DND-41 (cell line): Measurements from ENCODE around the gene PLXNA4.

ENCODE experiments used
- ATAC-seq: fragments of 200-7000 bp; cut with Tn5 transposase; 3 replicates; pipeline ENCODE4 v1.9.1; 2021; ENCODE audit warnings: low read depth; ENCODE audit not compliant: insufficient read depth
- DNase-seq: peaks from one replicate; pipeline ENCODE4 v3.0.0-alpha.2; 2020
- H2AFZ ChIP-seq: 2 replicates; pipeline ENCODE4 v1.6.0; 2012; ENCODE audit warnings: low read depth, low read length
- H3K27ac ChIP-seq: 2 replicates; pipeline ENCODE4 v1.5.1; 2012; ENCODE audit warnings: low read length, inconsistent platforms
- H3K27me3 ChIP-seq: fragments of 200-600 bp; sonication (generic); 2 replicates; pipeline ENCODE4 v1.6.0; 2012; ENCODE audit warnings: low read length, mild to moderate bottlenecking, inconsistent platforms; ENCODE audit not compliant: insufficient read depth, poor library complexity
- H3K36me3 ChIP-seq: 2 replicates; pipeline ENCODE4 v1.5.1; 2012; ENCODE audit warnings: low read length, inconsistent platforms; ENCODE audit not compliant: insufficient read depth
- H3K4me1 ChIP-seq: 2 replicates; pipeline ENCODE4 v1.5.1; 2012; ENCODE audit warnings: mild to moderate bottlenecking, low read length; ENCODE audit not compliant: insufficient read depth
- H3K4me2 ChIP-seq: 2 replicates; pipeline ENCODE4 v1.6.0; 2012; ENCODE audit warnings: mild to moderate bottlenecking, moderate library complexity, low read length, inconsistent platforms; ENCODE audit not compliant: insufficient read depth
- H3K4me3 ChIP-seq, 2 experiments: fragments of 200-600 bp in 1 of 2; shearing (Covaris generic) in 1 of 2; 2 replicates each; pipeline ENCODE4 v1.5.1; 2012 to 2016; ENCODE audit warnings: inconsistent platforms in 2 of 2, low read length in 2 of 2, mild to moderate bottlenecking in 2 of 2, low read depth in 1 of 2, moderate library complexity in 1 of 2
- H3K79me2 ChIP-seq: 2 replicates; pipeline ENCODE4 v1.6.0; 2012; ENCODE audit warnings: low read length, inconsistent platforms; ENCODE audit not compliant: insufficient read depth
- H3K9ac ChIP-seq: 2 replicates; pipeline ENCODE4 v1.6.0; 2012; ENCODE audit warnings: low read depth, mild to moderate bottlenecking, inconsistent platforms, low read length, moderate library complexity
- H3K9me3 ChIP-seq: 2 replicates; pipeline ENCODE4 v1.5.1; 2012; ENCODE audit warnings: low read length, moderate library complexity, mild to moderate bottlenecking, inconsistent platforms; ENCODE audit not compliant: insufficient read depth, severe bottlenecking
- H4K20me1 ChIP-seq: 2 replicates; pipeline ENCODE4 v1.6.0; 2012; ENCODE audit warnings: low read length; ENCODE audit not compliant: insufficient read depth
- EZH2 ChIP-seq: IDR thresholded peaks from 3 replicates; pipeline ENCODE4 v1.6.1; 2012; ENCODE audit warnings: borderline replicate concordance, low read depth, mild to moderate bottlenecking, moderate library complexity, low read length, inconsistent platforms; ENCODE audit not compliant: severe bottlenecking
- TF ChIP-seq, protein P1 (sequence below): IDR thresholded peaks from 2 replicates; pipeline ENCODE4 v1.5.1; 2012; ENCODE audit warnings: borderline replicate concordance, low read length, moderate library complexity, mild to moderate bottlenecking; ENCODE audit not compliant: poor library complexity, severe bottlenecking; ENCODE audit errors: extremely low read depth

PLXNA4 gene

DNA sequence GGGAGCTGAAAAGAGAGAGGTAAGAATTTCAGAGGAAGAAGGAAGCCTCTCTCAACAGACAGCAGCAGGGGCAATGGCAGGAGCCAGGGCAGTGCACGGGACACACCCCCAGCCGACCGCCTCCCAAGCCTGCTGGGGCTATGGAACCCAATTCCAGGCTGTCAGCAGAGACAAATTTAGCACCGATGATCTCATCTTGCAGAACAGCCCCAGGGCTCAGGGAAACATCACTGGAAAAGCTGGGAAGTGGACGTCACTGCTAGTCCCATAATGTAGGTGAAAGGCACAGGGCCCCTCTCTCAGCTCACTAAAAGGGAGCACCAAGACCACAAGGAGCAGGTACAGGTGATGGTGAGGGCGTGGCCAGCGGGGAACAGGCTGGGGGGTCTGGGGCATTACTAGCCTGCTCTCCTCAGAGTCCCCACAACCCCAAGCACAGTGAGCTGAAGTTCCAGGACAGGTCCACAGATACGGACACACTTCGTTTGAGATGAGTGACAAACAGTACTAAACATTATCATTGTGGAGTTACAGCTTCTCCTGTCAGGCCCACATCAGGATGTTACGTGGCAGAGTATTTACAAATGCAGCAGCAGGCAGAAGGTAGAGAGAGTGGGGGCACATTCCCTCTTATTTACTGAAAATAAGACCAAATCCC, 103.7 kb downstream of the PLXNA4 start:
- Histone ChIP-seq H3K27ac (no peak overlapping the region), H3K4me1 (no peaks in the 10 kb centered on the region), H3K9me3 (no peaks in the 10 kb centered on the region), H2AFZ (no peak overlapping the region), H3K79me2 (no peaks in the 10 kb centered on the region), H3K4me3 (no peak overlapping the region), H3K27me3 (peaks cover 12% of the 10 kb centered on the region), H4K20me1 (no peaks in the 10 kb centered on the region), H3K4me2 (no peak overlapping the region), H3K9ac (no peak overlapping the region), H3K36me3 (no peaks in the 10 kb centered on the region)
- TF ChIP-seq, protein P1, sequence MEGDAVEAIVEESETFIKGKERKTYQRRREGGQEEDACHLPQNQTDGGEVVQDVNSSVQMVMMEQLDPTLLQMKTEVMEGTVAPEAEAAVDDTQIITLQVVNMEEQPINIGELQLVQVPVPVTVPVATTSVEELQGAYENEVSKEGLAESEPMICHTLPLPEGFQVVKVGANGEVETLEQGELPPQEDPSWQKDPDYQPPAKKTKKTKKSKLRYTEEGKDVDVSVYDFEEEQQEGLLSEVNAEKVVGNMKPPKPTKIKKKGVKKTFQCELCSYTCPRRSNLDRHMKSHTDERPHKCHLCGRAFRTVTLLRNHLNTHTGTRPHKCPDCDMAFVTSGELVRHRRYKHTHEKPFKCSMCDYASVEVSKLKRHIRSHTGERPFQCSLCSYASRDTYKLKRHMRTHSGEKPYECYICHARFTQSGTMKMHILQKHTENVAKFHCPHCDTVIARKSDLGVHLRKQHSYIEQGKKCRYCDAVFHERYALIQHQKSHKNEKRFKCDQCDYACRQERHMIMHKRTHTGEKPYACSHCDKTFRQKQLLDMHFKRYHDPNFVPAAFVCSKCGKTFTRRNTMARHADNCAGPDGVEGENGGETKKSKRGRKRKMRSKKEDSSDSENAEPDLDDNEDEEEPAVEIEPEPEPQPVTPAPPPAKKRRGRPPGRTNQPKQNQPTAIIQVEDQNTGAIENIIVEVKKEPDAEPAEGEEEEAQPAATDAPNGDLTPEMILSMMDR = no peak
- no peak for TF ChIP-seq EZH2
- DNase-seq (no peak), ATAC-seq (no peak)

- H3K4me3 ChIP-seq = no peak overlapping the region
- H3K4me2 ChIP-seq = no peak overlapping the region
- H3K36me3 ChIP-seq = no peaks in the 10 kb centered on the region
- DNase-seq (no peak), ATAC-seq (no peak)
- H3K4me1 ChIP-seq = no peaks in the 10 kb centered on the region
- H3K9ac ChIP-seq = no peak overlapping the region
- TF ChIP-seq, protein P1 = no peak
- TF ChIP-seq EZH2 = no peak
- no peaks in the 10 kb centered on the region for H3K9me3 ChIP-seq
- H3K79me2 ChIP-seq = no peaks in the 10 kb centered on the region
- no peaks in the 10 kb centered on the region for H4K20me1 ChIP-seq
- no peak overlapping the region for H3K27ac ChIP-seq
- H2AFZ ChIP-seq = no peak overlapping the region
- peaks cover 12% of the 10 kb centered on the region for H3K27me3 ChIP-seq
Measured at GRCh38 chr7:132471515-132471914, 104.8 kb downstream of the PLXNA4 start.

DNA sequence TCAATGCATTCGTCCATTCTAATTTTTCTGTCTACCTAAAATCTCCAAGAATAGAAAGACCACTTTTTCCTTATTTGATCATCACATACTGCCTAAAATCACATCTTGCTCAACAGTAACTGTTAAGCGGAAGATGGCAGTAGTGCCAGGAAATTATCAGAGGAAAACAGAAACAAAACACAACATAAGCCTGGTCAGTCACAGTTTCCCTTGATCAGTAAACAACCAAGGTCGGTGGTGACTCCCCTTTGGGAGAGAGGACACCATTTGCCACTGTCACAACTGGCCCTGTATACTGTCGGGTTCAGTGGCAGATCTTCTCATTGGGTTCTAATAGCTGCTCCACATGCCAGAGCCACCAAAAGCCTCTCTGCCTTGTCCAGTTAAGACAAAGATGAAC, 106.6 kb downstream of the PLXNA4 start:
- Histone ChIP-seq H3K9me3 (no peaks in the 10 kb centered on the region), H3K79me2 (no peaks in the 10 kb centered on the region), H3K4me2 (no peak overlapping the region), H3K27ac (no peak overlapping the region), H3K4me1 (no peaks in the 10 kb centered on the region), H3K27me3 (peaks cover 5% of the 10 kb centered on the region), H3K36me3 (no peaks in the 10 kb centered on the region), H4K20me1 (no peaks in the 10 kb centered on the region), H3K4me3 (no peak overlapping the region), H3K9ac (no peak overlapping the region), H2AFZ (no peak overlapping the region)
- ATAC-seq (no peak), DNase-seq (no peak)
- no peak for TF ChIP-seq EZH2
- TF ChIP-seq, protein P1 = no peak
